DMS153 treated with DMSO at 0.1 percent for 48 hours (cell line): Measurements from ENCODE around the gene LBX2.
"Not testable (repeated sequence)": the region's sequence is repeated elsewhere in the genome, so short reads cannot be mapped to it uniquely, and the experiment has no call there.

ENCODE experiments used
- DNase-seq: peaks from one replicate; lab custom pipeline; 2025; ENCODE audit not compliant: unreplicated experiment; lab: John Stamatoyannopoulos, UW

LBX2 gene

GRCh38 chr2:74486141-74486540 lies 13.3 kb downstream of the LBX2 start:
- DNase-seq, result no peak

GRCh38 chr2:74483675-74484164 lies 15.7 kb downstream of the LBX2 start:
- DNase-seq, result not testable (repeated sequence)

DNA sequence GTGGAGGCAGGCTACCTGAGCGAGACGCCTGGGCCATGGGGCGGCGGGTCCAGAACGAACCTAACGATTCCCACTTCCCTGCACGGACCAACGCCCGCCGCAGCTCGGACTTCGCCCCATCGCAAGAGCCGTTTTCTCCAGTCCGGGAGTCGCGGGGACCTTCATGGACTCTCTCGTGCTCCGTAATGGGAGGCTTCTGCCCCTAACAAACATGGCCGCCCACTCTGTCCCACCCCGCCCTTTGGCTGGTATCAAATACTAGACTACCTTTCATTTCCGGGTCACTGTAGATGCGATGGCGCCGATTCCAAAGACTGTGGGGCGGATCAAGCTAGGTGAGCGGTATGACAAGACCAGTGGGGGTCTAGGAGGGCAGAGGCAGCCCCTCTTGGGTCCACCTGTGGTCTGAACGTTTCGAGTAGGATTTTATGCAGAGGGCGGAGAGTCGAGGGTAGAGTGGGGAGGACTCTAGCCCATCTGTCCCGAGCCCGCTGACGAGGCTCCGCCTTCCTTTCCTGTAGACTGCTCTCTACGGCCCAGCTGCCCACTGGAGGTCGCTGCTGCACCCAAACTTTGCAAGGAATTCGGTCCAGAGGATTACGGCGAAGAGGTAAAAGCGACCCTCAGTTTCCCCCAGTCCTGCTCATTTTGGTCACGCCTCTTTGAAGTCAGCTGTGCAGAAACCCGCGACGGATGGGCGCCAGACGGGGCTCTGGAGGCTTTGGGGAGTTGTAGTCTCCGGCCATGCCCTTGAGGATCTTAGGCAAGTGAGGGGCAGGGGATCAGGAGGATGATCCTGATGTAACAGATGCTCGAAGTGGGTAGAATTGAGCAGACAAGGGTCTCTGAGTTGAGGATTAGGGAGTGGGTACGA lies 16.4 kb downstream of the LBX2 start, which contains the start of the genes CCDC142 and TTC31:
TSS of gene CCDC142 (minus strand) at position 198 of the 874 bp plus-strand sequence. CDS start at position 37, 161 bp downstream.
TSS of gene TTC31 (plus strand) at position 281 of the 874 bp plus-strand sequence. CDS start at position 296, 15 bp downstream.
- DNase-seq, result peak; percentile 98

GRCh38 chr2:74481961-74482800 lies 17.2 kb downstream of the LBX2 start:
- DNase-seq, result no peak

DNA sequence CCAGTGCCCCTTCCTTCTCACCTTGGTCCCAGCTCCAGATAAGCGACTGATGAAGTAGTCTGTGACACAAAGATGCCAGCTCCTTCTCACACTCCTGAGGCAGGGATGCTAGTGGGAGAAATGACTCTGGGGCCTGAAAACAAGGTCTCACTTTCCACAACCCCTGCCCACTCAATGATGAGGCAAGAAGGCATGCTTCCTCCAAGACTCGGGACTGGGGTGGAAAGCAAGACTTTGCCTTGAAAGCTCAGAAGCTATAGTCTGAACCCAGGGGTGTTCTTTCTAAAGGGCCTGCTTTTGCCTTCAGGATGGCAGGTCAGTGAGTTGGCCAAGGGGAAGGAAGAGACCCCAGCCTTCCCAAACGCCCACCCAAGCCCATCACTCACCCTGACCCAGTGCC lies 18.0 kb downstream of the LBX2 start:
- DNase-seq, result no peak

- no peak for DNase-seq
Measured at GRCh38 chr2:74474899-74475298, 24.5 kb downstream of the LBX2 start.

GRCh38 chr2:74474481-74474880 lies 24.9 kb downstream of the LBX2 start:
- DNase-seq, result no peak

GRCh38 chr2:74472945-74473258 lies 26.5 kb downstream of the LBX2 start:
- no peak for DNase-seq

GRCh38 chr2:74472086-74472944 lies 27.1 kb downstream of the LBX2 start, which contains the start of gene MRPL53:
MRPL53 (minus strand) TSS chr2:74472680; CDS start chr2:74472660, 20 bp downstream.
- DNase-seq, result peak; percentile 75

DNA sequence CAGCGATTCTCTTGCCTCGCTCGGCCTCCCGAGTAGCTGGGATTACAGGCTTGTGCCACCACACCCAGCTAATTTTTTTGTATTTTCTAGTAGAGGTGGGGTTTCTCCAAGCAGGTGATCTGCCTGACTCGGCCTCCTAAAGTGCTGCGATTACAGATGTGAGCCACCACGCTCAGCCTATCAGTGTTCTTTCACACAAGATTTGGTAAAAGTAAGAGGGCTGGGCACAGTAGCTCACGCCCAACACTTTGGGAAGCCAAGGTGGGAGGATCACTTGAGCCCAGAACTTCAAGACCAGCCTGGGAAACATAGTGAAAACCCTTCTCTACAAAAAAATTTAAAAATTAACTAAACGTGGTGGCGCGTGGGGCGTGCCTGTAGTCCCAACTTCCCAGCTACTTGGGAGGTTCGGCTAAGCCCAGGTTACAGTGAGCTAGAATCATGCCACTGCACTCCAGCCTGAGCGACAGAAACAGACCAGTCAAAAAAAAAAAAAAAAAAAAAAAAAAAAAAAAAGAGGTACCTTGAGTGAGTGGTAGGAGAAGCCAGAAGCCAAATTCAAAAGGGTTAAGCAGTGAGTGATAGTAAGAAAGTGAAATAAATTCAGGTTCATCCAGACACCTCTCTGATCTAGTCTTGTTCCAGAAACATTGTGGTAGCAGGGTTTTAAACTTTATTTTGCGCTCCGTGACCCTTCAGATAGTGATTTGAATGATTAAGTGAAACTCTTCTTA lies 27.9 kb downstream of the LBX2 start:
- no peak for DNase-seq

GRCh38 chr2:74470742-74471141 lies 28.7 kb downstream of the LBX2 start:
- DNase-seq, result not testable (repeated sequence)

DNA sequence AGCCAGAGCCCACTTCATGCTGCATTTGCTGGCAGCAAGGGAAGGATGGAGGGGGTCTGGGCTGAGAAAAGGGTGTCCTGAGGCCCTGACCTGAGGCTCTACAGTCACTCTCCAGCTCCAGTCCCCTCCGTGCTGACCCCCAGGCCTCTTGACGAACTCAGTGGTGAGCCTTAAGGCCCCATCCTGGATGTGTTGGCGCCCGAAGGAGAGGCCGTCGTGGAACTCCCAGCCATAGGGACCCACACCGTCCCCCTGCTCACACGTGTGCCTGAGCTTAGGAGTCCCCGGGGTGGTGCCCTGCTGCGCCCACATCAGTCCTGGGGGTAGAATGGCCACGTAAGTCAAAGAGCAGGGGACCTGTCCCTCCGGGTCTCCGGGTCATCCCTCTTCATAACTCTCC lies 35.0 kb downstream of the LBX2 start:
- no peak for DNase-seq

DNA sequence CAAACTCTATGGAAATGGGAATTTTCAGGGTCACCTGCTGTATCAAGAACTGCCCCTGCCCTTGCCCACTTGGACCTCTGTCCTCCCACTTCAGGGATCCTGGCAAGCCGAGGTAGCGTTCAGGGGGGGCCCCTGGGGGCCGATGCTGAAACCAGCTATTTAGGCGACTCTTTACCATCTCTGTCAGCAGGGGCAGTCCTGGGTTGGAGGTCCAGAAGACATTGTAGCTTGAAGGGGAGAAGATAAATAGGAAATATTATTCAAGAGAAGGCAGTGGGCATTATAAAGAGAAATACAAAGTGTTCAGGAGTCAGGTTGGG lies 36.7 kb downstream of the LBX2 start:
- no peak for DNase-seq

DNA sequence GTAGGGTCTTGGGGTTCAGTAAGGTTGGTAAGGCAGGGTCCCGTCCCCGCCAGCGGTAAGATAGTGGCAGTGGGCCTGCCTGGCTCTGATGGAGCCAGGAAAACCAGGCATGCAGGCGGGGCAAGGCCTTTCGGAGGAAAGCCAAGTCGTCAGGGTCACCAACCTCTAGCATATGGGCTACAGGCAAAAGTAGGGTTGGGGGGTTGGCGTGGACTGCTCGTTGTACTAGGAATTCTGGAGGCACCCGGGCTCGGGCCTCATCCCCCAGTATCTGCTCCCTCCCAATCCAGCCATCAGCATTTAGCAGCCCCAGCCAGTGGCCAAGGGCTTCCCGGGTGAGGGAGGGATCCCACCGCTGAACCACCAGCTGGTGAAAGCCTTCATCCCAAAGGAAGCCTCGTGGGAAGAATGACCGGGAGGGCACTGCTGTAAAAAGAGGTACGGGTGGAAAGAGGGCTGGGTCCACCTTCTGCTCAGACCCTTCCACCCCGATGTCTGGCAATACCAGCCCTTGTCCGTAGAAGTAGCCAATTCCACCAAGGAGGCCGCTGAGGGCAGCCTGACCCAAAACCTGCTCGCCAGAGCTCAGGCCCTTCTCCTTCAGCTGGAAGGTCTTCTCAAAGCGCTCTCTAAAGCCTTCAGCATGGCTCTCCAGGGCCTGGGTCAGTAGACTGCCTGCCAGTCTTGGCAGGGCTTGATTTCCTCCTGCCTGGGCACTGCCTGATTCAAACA lies 37.2 kb downstream of the LBX2 start:
- DNase-seq, result no peak

DNA sequence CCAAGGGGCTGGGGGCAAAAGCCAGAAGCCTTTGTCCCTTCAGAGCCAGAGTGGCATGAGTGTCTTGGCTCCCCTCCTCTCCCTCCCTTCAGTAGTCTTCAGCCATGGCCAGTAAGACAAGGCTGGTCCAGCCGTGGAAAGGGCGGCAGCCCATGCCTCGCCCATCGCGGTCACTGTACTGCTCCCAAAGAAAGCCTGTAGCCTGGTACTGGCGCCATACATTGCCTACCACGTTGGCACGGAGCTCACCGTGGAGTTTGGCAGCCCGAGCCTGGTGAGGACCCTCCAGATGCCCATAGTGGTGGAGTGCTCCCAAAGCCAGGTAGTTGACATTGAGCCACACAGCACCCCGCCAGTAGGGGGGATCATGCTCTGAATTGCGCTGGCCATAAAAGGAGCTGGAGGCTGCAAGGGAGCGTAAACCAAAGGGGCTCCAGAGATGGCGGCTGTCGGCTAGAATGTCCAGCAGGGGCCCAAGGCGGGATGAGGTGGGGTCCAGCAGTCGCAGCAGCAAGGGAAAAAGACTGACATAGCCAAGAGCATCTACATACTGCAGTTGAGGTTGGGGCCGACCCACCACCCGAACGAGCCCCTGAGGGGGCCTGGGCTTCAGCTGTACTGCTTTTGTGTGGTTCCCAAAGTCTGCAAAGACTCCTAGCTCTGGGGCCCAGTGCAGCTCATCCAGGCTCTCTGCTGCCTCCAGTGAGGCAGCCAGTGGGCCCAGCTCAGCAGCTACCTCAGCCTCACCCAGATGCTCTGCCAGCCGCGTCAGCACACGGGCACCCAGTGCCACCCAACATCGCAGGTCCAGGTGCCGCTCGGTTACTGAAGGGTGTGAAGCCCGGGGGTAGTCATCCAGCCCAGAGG lies 38.0 kb downstream of the LBX2 start:
- DNase-seq, result no peak

DNA sequence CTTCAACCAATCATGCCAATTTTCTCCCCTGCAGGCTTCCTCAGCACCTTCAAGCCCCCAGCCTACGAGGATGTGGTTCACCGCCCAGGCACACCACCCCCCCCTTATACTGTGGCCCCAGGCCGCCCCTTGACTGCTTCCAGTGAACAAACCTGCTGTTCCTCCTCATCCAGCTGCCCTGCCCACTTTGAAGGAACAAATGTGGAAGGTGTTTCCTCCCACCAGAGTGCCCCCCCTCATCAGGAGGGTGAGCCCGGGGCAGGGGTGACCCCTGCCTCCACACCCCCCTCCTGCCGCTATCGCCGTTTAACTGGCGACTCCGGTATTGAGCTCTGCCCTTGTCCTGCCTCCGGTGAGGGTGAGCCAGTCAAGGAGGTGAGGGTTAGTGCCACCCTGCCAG lies 39.2 kb downstream of the LBX2 start:
- not testable (repeated sequence) for DNase-seq

GRCh38 chr2:74459503-74460118 lies 39.8 kb downstream of the LBX2 start:
- DNase-seq, result not testable (repeated sequence)

GRCh38 chr2:74458938-74459363 lies 40.5 kb downstream of the LBX2 start:
- DNase-seq, result no peak
